ENCODE measurements around the gene OSBPL2.

The OSBPL2 gene

GRCh38 chr20:62197311-62197710, 41.0 kb upstream of the OSBPL2 start:
- H4K20me1 ChIP-seq (ENCODE audit: insufficient read depth) = no peaks in the 10 kb centered on the region
- no peaks in the 10 kb centered on the region for H3K4me1 ChIP-seq (ENCODE audit: low read depth, poor library complexity, severe bottlenecking)
- TF ChIP-seq CTCF (conservative IDR thresholded peaks at IDR 0.05; ENCODE audit: low read depth, low read length) = no peak
- no peak overlapping the region for H3K27ac ChIP-seq
- H3K4me3 ChIP-seq (IDR thresholded peaks at IDR 0.05; ENCODE audit: insufficient read depth, low read depth, low read length) = no peak overlapping the region
- no peaks in the 10 kb centered on the region for H3K79me2 ChIP-seq (ENCODE audit: insufficient read depth, low read depth)
- no peak overlapping the region for H3K4me2 ChIP-seq
- no peak overlapping the region for H2AFZ ChIP-seq (ENCODE audit: low read depth)
- peaks cover 4% of the 10 kb centered on the region; the same call in 1 of the 2 replicates for H3K36me3 ChIP-seq (ENCODE audit: insufficient read depth)
- no peaks in the 10 kb centered on the region for H3K27me3 ChIP-seq (ENCODE audit: insufficient read depth, low read depth)
- H3K9ac ChIP-seq = no peak overlapping the region

GRCh38 chr20:62197801-62198200, 40.5 kb upstream of the OSBPL2 start:
- Histone ChIP-seq H3K4me2 (no peak overlapping the region), H3K27ac (no peak overlapping the region), H3K27me3 (ENCODE audit: insufficient read depth, low read depth) (no peaks in the 10 kb centered on the region), H2AFZ (ENCODE audit: low read depth) (no peak overlapping the region), H3K4me1 (ENCODE audit: low read depth, poor library complexity, severe bottlenecking) (no peaks in the 10 kb centered on the region), H3K36me3 (ENCODE audit: insufficient read depth) (peaks cover 4% of the 10 kb centered on the region; the same call in 1 of the 2 replicates), H3K79me2 (ENCODE audit: insufficient read depth, low read depth) (no peaks in the 10 kb centered on the region), H4K20me1 (ENCODE audit: insufficient read depth) (no peaks in the 10 kb centered on the region), H3K9ac (no peak overlapping the region), H3K4me3 (IDR thresholded peaks at IDR 0.05; ENCODE audit: insufficient read depth, low read depth, low read length) (no peak overlapping the region)
- no peak for TF ChIP-seq CTCF (conservative IDR thresholded peaks at IDR 0.05; ENCODE audit: low read depth, low read length)

- no peak overlapping the region for H3K27ac ChIP-seq
- H3K36me3 ChIP-seq (ENCODE audit: insufficient read depth) = peaks cover 4% of the 10 kb centered on the region; the same call in 1 of the 2 replicates
Measured at GRCh38 chr20:62198496-62198895, 39.8 kb upstream of the OSBPL2 start.

GRCh38 chr20:62198931-62199330, 39.4 kb upstream of the OSBPL2 start:
- H3K4me2 ChIP-seq = no peak overlapping the region
- no peak overlapping the region for H3K4me3 ChIP-seq (IDR thresholded peaks at IDR 0.05; ENCODE audit: insufficient read depth, low read depth, low read length)
- no peak for TF ChIP-seq CTCF (conservative IDR thresholded peaks at IDR 0.05; ENCODE audit: low read depth, low read length)
- H4K20me1 ChIP-seq (ENCODE audit: insufficient read depth) = no peaks in the 10 kb centered on the region
- peaks cover 4% of the 10 kb centered on the region; the same call in 1 of the 2 replicates for H3K36me3 ChIP-seq (ENCODE audit: insufficient read depth)
- no peaks in the 10 kb centered on the region for H3K27me3 ChIP-seq (ENCODE audit: insufficient read depth, low read depth)
- no peaks in the 10 kb centered on the region for H3K4me1 ChIP-seq (ENCODE audit: low read depth, poor library complexity, severe bottlenecking)
- H3K79me2 ChIP-seq (ENCODE audit: insufficient read depth, low read depth) = no peaks in the 10 kb centered on the region
- no peak overlapping the region for H2AFZ ChIP-seq (ENCODE audit: low read depth)
- H3K27ac ChIP-seq = no peak overlapping the region
- H3K9ac ChIP-seq = no peak overlapping the region

More at GRCh38 chr20:62198496-62198895, 39.8 kb upstream of the OSBPL2 start:
- no peak for TF ChIP-seq CTCF (conservative IDR thresholded peaks at IDR 0.05; ENCODE audit: low read depth, low read length)
- H3K4me3 ChIP-seq (IDR thresholded peaks at IDR 0.05; ENCODE audit: insufficient read depth, low read depth, low read length) = no peak overlapping the region
- H3K4me1 ChIP-seq (ENCODE audit: low read depth, poor library complexity, severe bottlenecking) = no peaks in the 10 kb centered on the region
- no peaks in the 10 kb centered on the region for H3K79me2 ChIP-seq (ENCODE audit: insufficient read depth, low read depth)
- H3K27me3 ChIP-seq (ENCODE audit: insufficient read depth, low read depth) = no peaks in the 10 kb centered on the region
- no peaks in the 10 kb centered on the region for H4K20me1 ChIP-seq (ENCODE audit: insufficient read depth)
- no peak overlapping the region for H3K9ac ChIP-seq
- no peak overlapping the region for H2AFZ ChIP-seq (ENCODE audit: low read depth)
- no peak overlapping the region for H3K4me2 ChIP-seq
